CD4-positive, alpha-beta T cell (primary cell): ENCODE results near the gene RUFY4. TPM values are rescaled to one million over a fixed set of nuclear protein-coding genes. Genes with fewer than 3 reads are reported as not detected.

Experiments used
- ATAC-seq: fragments of 200-7000 bp; cut with Tn5 transposase; one replicate; pipeline ENCODE4 v1.10.0; 2022; ENCODE audit warnings: mild to moderate bottlenecking; ENCODE audit not compliant: poor library complexity
- CTCF ChIA-PET: fragments of 350-600 bp; sonication (Branson Sonifier 250); formaldehyde crosslinking; loops from one replicate; lab custom pipeline; 2021; ENCODE audit warnings: antibody characterized with exemption, inconsistent platforms; lab: Charles Lee
- POLR2A ChIA-PET: fragments of 350-600 bp; sonication (Branson Sonifier 250); formaldehyde crosslinking; loops from one replicate; lab custom pipeline; 2021; ENCODE audit warnings: antibody characterized with exemption, inconsistent platforms; lab: Charles Lee
- DNase-seq, 14 experiments: peaks; one replicate each; pipeline ENCODE4 v3.0.0-alpha.2; 2013 to 2020; ENCODE audit warnings: mixed read lengths in 2 of 14
- H3K27ac ChIP-seq, 2 donors: one replicate each; pipeline versions ENCODE4 v1.5.1 to v1.7.0; 2013; ENCODE audit warnings: low read length in 2 of 2, low read depth in 1 of 2, mild to moderate bottlenecking in 1 of 2
- H3K27me3 ChIP-seq, 2 experiments: 1 replicate in 1 of 2; 2 replicates in 1 of 2; pipeline versions ENCODE4 v1.6.1 to v1.7.0; 2013; ENCODE audit warnings: low read length in 2 of 2, control low read depth in 1 of 2, mild to moderate bottlenecking in 1 of 2, moderate library complexity in 1 of 2; ENCODE audit not compliant: insufficient read depth in 2 of 2, control insufficient read depth in 1 of 2
- H3K36me3 ChIP-seq: one replicate; pipeline ENCODE4 v1.6.1; 2013; ENCODE audit warnings: low read length, control low read depth; ENCODE audit not compliant: insufficient read depth
- H3K4me1 ChIP-seq: one replicate; pipeline ENCODE4 v1.6.1; 2013; ENCODE audit warnings: low read length, control low read depth; ENCODE audit not compliant: insufficient read depth
- H3K4me3 ChIP-seq: one replicate; pipeline ENCODE4 v1.5.1; 2013; ENCODE audit warnings: mild to moderate bottlenecking, low read length, moderate library complexity
- H3K9me3 ChIP-seq, 2 experiments: 1 replicate in 1 of 2; 2 replicates in 1 of 2; pipeline versions ENCODE4 v1.6.1 to v1.7.0; 2013; ENCODE audit warnings: low read length in 2 of 2, mild to moderate bottlenecking in 2 of 2, control low read depth in 1 of 2, moderate library complexity in 1 of 2; ENCODE audit not compliant: control insufficient read depth in 1 of 2, insufficient read depth in 1 of 2
- H3K27ac Mint-ChIP-seq: one replicate; pipeline ENCODE4 v1.8.0; 2020; ENCODE audit warnings: mixed read lengths
- H3K27me3 Mint-ChIP-seq: one replicate; pipeline ENCODE4 v1.8.0; 2021; ENCODE audit warnings: mixed read lengths
- H3K36me3 Mint-ChIP-seq: one replicate; pipeline ENCODE4 v1.8.0; 2021; ENCODE audit warnings: low read depth, mixed read lengths
- H3K4me1 Mint-ChIP-seq: one replicate; pipeline ENCODE4 v1.8.0; 2021; ENCODE audit warnings: low read depth, mixed read lengths
- H3K4me3 Mint-ChIP-seq: one replicate; pipeline ENCODE4 v1.8.0; 2020; ENCODE audit warnings: mild to moderate bottlenecking, mixed read lengths
- H3K9me3 Mint-ChIP-seq: one replicate; pipeline ENCODE4 v1.8.0; 2020; ENCODE audit warnings: mixed read lengths
- intact Hi-C, 2 experiments: fragments of 100-400 bp; cut with DNase I in 1 of 2; cut with micrococcal nuclease in 1 of 2; formaldehyde crosslinking; loops; one replicate each; pipeline versions ENCODE4 v1.15.1 to v1.9.0; 2023 to 2025; cut with DNase I, micrococcal nuclease
- total RNA-seq, 174 experiments: library from RNA in 2 of 174; stranded (reverse) in 2 of 174; gene quantifications; one replicate each; pipeline ENCODE4 v1.2.3 and lab custom pipeline; 2021 to 2026
- TF ChIP-seq, protein P1 (sequence below): fragments of 200-600 bp; IDR thresholded peaks from one replicate; pipeline ENCODE4 v1.8.0; 2022; ENCODE audit warnings: antibody characterized with exemption, mild to moderate bottlenecking

The RUFY4 gene
- total RNA-seq, 2 experiments from 2014 or later: 0.78 to 0.85 TPM

DNA sequence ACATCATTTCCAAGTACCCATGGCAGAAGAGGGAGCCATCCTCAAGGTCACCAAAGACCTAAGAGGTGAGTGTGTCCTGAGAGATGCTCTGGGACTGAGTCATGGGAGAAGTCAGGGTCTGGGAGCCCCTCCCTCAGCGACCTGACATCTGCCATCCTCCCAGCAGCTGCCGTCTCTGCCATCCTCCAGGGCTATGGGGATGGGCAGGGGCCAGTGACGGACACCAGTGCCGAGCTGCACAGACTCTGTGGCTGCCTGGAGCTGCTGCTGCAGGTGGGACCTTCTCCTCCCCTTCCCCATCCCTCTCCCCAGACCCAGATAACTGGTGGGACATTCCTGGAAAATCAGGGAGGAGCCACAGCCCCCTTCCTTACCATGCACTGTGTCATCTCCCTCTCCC is 1.5 kb downstream of the RUFY4 start:
- H3K4me1 ChIP-seq: peaks cover 11% of the 10 kb centered on the region
- POLR2A ChIA-PET: no interaction called here
- Mint-ChIP-seq H3K9me3 (no peaks in the 10 kb centered on the region), H3K4me3 (no peak overlapping the region), H3K4me1 (peaks cover 9% of the 10 kb centered on the region), H3K27me3 (peaks cover 15% of the 10 kb centered on the region), H3K27ac (no peak overlapping the region), H3K36me3 (no peaks in the 10 kb centered on the region)
- H3K9me3 ChIP-seq: no peaks in the 10 kb centered on the region
- no peak overlapping the region for H3K4me3 ChIP-seq
- no peak for ATAC-seq
- CTCF ChIA-PET: no interaction called here
- TF ChIP-seq, protein P1, sequence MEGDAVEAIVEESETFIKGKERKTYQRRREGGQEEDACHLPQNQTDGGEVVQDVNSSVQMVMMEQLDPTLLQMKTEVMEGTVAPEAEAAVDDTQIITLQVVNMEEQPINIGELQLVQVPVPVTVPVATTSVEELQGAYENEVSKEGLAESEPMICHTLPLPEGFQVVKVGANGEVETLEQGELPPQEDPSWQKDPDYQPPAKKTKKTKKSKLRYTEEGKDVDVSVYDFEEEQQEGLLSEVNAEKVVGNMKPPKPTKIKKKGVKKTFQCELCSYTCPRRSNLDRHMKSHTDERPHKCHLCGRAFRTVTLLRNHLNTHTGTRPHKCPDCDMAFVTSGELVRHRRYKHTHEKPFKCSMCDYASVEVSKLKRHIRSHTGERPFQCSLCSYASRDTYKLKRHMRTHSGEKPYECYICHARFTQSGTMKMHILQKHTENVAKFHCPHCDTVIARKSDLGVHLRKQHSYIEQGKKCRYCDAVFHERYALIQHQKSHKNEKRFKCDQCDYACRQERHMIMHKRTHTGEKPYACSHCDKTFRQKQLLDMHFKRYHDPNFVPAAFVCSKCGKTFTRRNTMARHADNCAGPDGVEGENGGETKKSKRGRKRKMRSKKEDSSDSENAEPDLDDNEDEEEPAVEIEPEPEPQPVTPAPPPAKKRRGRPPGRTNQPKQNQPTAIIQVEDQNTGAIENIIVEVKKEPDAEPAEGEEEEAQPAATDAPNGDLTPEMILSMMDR: no peak
- intact Hi-C loops: no loop called here
- no peak overlapping the region for H3K27ac ChIP-seq
- H3K27me3 ChIP-seq: peaks cover 7 to 10% of the 10 kb centered on the region in 2 experiments
- DNase-seq: no peak
- no peaks in the 10 kb centered on the region for H3K36me3 ChIP-seq

DNA sequence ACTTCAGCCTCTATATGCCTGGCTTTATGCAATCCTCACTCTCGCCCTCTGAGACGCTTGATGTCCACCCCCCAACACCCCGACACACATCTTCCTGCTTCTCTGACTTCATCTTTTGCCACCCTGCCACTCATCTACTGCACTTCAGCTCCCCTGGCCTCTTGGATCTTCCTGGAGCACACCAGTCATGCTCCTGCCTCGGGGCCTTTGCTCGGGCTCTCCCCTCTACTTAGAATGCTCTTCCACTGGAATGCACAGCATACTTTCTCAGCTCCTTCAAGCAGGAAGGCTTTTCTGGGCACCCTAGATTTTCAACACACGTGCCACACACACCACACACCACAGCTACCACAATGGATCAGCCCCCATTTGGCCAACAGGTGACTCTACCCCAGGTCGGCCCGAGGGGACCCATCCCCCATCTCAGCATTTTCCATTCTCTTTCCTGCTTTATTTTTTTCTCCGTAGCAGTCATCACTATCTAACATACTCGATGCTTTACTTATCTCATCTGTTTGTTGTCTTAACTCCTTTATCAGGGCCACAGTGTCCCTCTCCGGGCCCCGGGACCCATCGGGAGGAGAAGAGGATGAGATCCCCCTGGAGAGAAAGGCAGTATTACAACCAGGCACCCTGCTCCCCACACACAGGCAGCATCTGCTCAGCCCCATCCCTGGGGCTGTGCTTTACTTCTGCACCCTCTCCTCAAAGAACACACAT is 2.3 kb downstream of the RUFY4 start:
- POLR2A ChIA-PET: no interaction called here
- peaks cover 15% of the 10 kb centered on the region for H3K27me3 Mint-ChIP-seq

DNA sequence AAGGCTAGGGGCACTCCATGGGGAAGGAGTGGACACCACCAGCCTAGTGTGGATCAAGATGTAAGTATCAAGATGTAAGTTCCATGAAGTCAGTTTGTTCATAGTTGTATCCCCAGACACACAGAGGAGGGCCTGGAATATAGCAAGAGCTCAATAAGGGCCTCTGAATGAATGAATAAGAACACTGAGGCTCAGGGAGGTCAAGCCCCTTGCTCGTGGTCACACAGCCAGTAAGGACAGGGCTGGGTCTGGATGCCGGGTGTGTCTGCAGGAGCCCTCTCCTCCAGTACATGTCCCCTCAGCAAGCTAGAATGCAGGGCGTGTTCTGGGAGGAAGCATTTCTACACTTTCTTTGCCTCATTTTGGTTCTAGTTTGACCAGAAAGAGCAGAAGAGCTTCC is 2.9 kb downstream of the RUFY4 start:
- intact Hi-C loops: no loop called here
- no peak for ATAC-seq
- ChIA-PET CTCF (no interaction called here), POLR2A (no interaction called here)
- Mint-ChIP-seq H3K27me3 (peaks cover 9% of the 10 kb centered on the region), H3K4me1 (peaks cover 9% of the 10 kb centered on the region), H3K27ac (no peak overlapping the region), H3K9me3 (no peaks in the 10 kb centered on the region), H3K36me3 (no peaks in the 10 kb centered on the region), H3K4me3 (no peak overlapping the region)
- no peaks in the 10 kb centered on the region for H3K36me3 ChIP-seq
- no peaks in the 10 kb centered on the region for H3K9me3 ChIP-seq
- peaks cover 7 to 10% of the 10 kb centered on the region in 2 experiments for H3K27me3 ChIP-seq
- TF ChIP-seq, protein P1: no peak
- DNase-seq: no peak
- H3K27ac ChIP-seq: no peak overlapping the region
- H3K4me1 ChIP-seq: peaks cover 11% of the 10 kb centered on the region
- no peak overlapping the region for H3K4me3 ChIP-seq

More for the DNA sequence above, 2.3 kb downstream of the RUFY4 start:
- Histone ChIP-seq H3K27ac (no peak overlapping the region), H3K27me3 (peaks cover 7 to 10% of the 10 kb centered on the region in 2 experiments), H3K9me3 (no peaks in the 10 kb centered on the region), H3K4me3 (no peak overlapping the region), H3K4me1 (peaks cover 11% of the 10 kb centered on the region), H3K36me3 (no peaks in the 10 kb centered on the region)
- TF ChIP-seq, protein P1: no peak
- no peaks in the 10 kb centered on the region for H3K9me3 Mint-ChIP-seq
- H3K36me3 Mint-ChIP-seq: no peaks in the 10 kb centered on the region
- peaks cover 9% of the 10 kb centered on the region for H3K4me1 Mint-ChIP-seq
- intact Hi-C loops: no loop called here
- H3K4me3 Mint-ChIP-seq: no peak overlapping the region
- H3K27ac Mint-ChIP-seq: no peak overlapping the region
- CTCF ChIA-PET: no interaction called here
- DNase-seq: no peak
- no peak for ATAC-seq
